Thymus (tissue), 11 donors: ENCODE results near the gene STRIT1. TPM values are rescaled to one million over a fixed set of nuclear protein-coding genes. Genes with fewer than 3 reads are reported as not detected.

Experiments
- DNase-seq, 9 donors: peaks; one replicate each; pipeline ENCODE4 v3.0.0-alpha.2; 2013; ENCODE audit warnings: low spot score in 9 of 9, low read depth in 6 of 9, missing footprints in 1 of 9
- H3K27ac ChIP-seq, 2 donors: one replicate each; pipeline ENCODE4 v1.5.1; 2013; ENCODE audit warnings: control low read depth in 1 of 2, low read depth in 1 of 2, low read length in 1 of 2, mild to moderate bottlenecking in 1 of 2, moderate library complexity in 1 of 2
- H3K27me3 ChIP-seq, 2 donors: one replicate each; pipeline ENCODE4 v1.5.1; 2013; ENCODE audit warnings: low read length in 1 of 2; ENCODE audit not compliant: control insufficient read depth in 2 of 2, insufficient read depth in 1 of 2
- H3K36me3 ChIP-seq, 2 donors: one replicate each; pipeline ENCODE4 v1.5.1; 2013; ENCODE audit warnings: low read length in 1 of 2, mild to moderate bottlenecking in 1 of 2, moderate library complexity in 1 of 2; ENCODE audit not compliant: control insufficient read depth in 2 of 2, insufficient read depth in 2 of 2
- H3K4me1 ChIP-seq, 2 donors: one replicate each; pipeline ENCODE4 v1.5.1; 2013; ENCODE audit warnings: low read length in 2 of 2; ENCODE audit not compliant: control insufficient read depth in 2 of 2, insufficient read depth in 2 of 2
- H3K4me3 ChIP-seq, 2 donors: one replicate each; pipeline ENCODE4 v1.5.1; 2013; ENCODE audit warnings: low read length in 2 of 2, control low read depth in 1 of 2, mild to moderate bottlenecking in 1 of 2
- H3K9me3 ChIP-seq, 2 donors: one replicate each; pipeline ENCODE4 v1.5.1; 2013; ENCODE audit warnings: low read length in 1 of 2, mild to moderate bottlenecking in 1 of 2; ENCODE audit not compliant: control insufficient read depth in 2 of 2, insufficient read depth in 1 of 2
- WGBS: extraction: QIAGEN DNeasy Blood & Tissue Kit; methylation state at CpG from one replicate; pipeline ENCODE4 v1.1.7; 2013; 5-methylcytosine and 5-hydroxymethylcytosine counted together
- polyA plus RNA-seq: library from polyadenylated mRNA; stranded (reverse); fragments of 200-250 nt; gene quantifications from one replicate; pipeline ENCODE4 v1.2.3, GENCODE V29; 2013
- total RNA-seq: library from RNA; stranded (reverse); fragments of 120-200 nt; gene quantifications from one replicate; pipeline ENCODE4 v1.2.4, GENCODE V29; 2013
- donor health status: healthy.

The STRIT1 gene
- total and polyA plus RNA-seq, 2 donors: 0.32 TPM; not detected in 1

GRCh38 chr3:155320934-155321333 is 27.5 kb upstream of the STRIT1 start:
- Histone ChIP-seq H3K9me3 (no peaks in the 10 kb centered on the region), H3K4me1 (no peaks in the 10 kb centered on the region), H3K4me3 (no peak overlapping the region), H3K27me3 (no peaks in the 10 kb centered on the region), H3K27ac (no peak overlapping the region), H3K36me3 (no peaks in the 10 kb centered on the region)
- DNase-seq: no peak

GRCh38 chr3:155318740-155319139 is 25.3 kb upstream of the STRIT1 start:
- Histone ChIP-seq H3K27ac (no peak overlapping the region), H3K36me3 (no peaks in the 10 kb centered on the region), H3K27me3 (no peaks in the 10 kb centered on the region), H3K9me3 (no peaks in the 10 kb centered on the region), H3K4me3 (no peak overlapping the region), H3K4me1 (no peaks in the 10 kb centered on the region)
- DNase-seq: no peak
- 91% methylated on average over 2 of the region's 2 CpGs for WGBS

GRCh38 chr3:155317211-155317610 is 23.7 kb upstream of the STRIT1 start:
- 98% methylated on average over 1 of the region's 1 CpG for whole genome bisulfite sequencing
- H3K4me3 ChIP-seq: no peak overlapping the region
- H3K27me3 ChIP-seq: no peaks in the 10 kb centered on the region
- H3K27ac ChIP-seq: no peak overlapping the region
- no peak for DNase-seq
- H3K36me3 ChIP-seq: no peaks in the 10 kb centered on the region
- H3K4me1 ChIP-seq: no peaks in the 10 kb centered on the region
- no peaks in the 10 kb centered on the region for H3K9me3 ChIP-seq

- H3K27ac ChIP-seq: no peak overlapping the region
- no peaks in the 10 kb centered on the region for H3K9me3 ChIP-seq
- H3K36me3 ChIP-seq: no peaks in the 10 kb centered on the region
- DNase-seq: no peak
- H3K4me1 ChIP-seq: no peaks in the 10 kb centered on the region
- H3K4me3 ChIP-seq: no peak overlapping the region
- H3K27me3 ChIP-seq: no peaks in the 10 kb centered on the region
These were observed 22.9 kb upstream of the STRIT1 start for GRCh38 chr3:155316426-155316825.

- H3K36me3 ChIP-seq: no peaks in the 10 kb centered on the region
- DNase-seq: no peak
- no peak overlapping the region for H3K27ac ChIP-seq
- H3K27me3 ChIP-seq: no peaks in the 10 kb centered on the region
- no peaks in the 10 kb centered on the region for H3K4me1 ChIP-seq
- no peak overlapping the region for H3K4me3 ChIP-seq
- 98% methylated on average over 2 of the region's 2 CpGs for WGBS
- H3K9me3 ChIP-seq: peaks cover 0 to 6% of the 10 kb centered on the region in 2 donors
These were observed 20.4 kb upstream of the STRIT1 start for GRCh38 chr3:155313916-155314315.

GRCh38 chr3:155313300-155313699 is 19.8 kb upstream of the STRIT1 start:
- H3K9me3 ChIP-seq: peaks cover 0 to 6% of the 10 kb centered on the region in 2 donors
- H3K27ac ChIP-seq: no peak overlapping the region
- H3K27me3 ChIP-seq: no peaks in the 10 kb centered on the region
- DNase-seq: no peak
- no peaks in the 10 kb centered on the region for H3K4me1 ChIP-seq
- no peaks in the 10 kb centered on the region for H3K36me3 ChIP-seq
- no peak overlapping the region for H3K4me3 ChIP-seq

- Histone ChIP-seq H3K4me1 (no peaks in the 10 kb centered on the region), H3K9me3 (peaks cover 0 to 6% of the 10 kb centered on the region in 2 donors), H3K4me3 (no peak overlapping the region), H3K27me3 (no peaks in the 10 kb centered on the region), H3K27ac (no peak overlapping the region), H3K36me3 (no peaks in the 10 kb centered on the region)
- DNase-seq: no peak
- 94% methylated on average over 2 of the region's 2 CpGs for WGBS
These were observed 19.3 kb upstream of the STRIT1 start for GRCh38 chr3:155312781-155313180.

GRCh38 chr3:155309581-155309980 is 16.1 kb upstream of the STRIT1 start:
- WGBS: 95% methylated on average over 28 of the region's 28 CpGs
- Histone ChIP-seq H3K27me3 (no peaks in the 10 kb centered on the region), H3K4me1 (no peaks in the 10 kb centered on the region), H3K4me3 (no peak overlapping the region), H3K36me3 (no peaks in the 10 kb centered on the region), H3K27ac (no peak overlapping the region), H3K9me3 (peaks cover 0 to 6% of the 10 kb centered on the region in 2 donors)
- no peak for DNase-seq

- 93% methylated on average over 9 of the region's 9 CpGs for WGBS
- no peak for DNase-seq
- peaks cover 0 to 6% of the 10 kb centered on the region in 2 donors for H3K9me3 ChIP-seq
- no peak overlapping the region for H3K4me3 ChIP-seq
- H3K4me1 ChIP-seq: no peaks in the 10 kb centered on the region
- no peaks in the 10 kb centered on the region for H3K27me3 ChIP-seq
- no peak overlapping the region for H3K27ac ChIP-seq
- no peaks in the 10 kb centered on the region for H3K36me3 ChIP-seq
These were observed 15.3 kb upstream of the STRIT1 start for GRCh38 chr3:155308831-155309230.

- WGBS: 96% methylated on average over 7 of the region's 7 CpGs
- H3K4me3 ChIP-seq: no peak overlapping the region
- no peaks in the 10 kb centered on the region for H3K36me3 ChIP-seq
- no peak overlapping the region for H3K27ac ChIP-seq
- no peaks in the 10 kb centered on the region for H3K27me3 ChIP-seq
- peaks cover 0 to 6% of the 10 kb centered on the region in 2 donors for H3K9me3 ChIP-seq
- DNase-seq: no peak
- no peaks in the 10 kb centered on the region for H3K4me1 ChIP-seq
These were observed 13.7 kb upstream of the STRIT1 start for GRCh38 chr3:155307183-155307582.
